HG02943 (cell line): Measurements from ENCODE around the gene PHACTR2.

Experiments used
- ATAC-seq: cut with Tn5 transposase; IDR thresholded peaks from one replicate; pipeline ENCODE4 v1.9.1; 2021; ENCODE audit warnings: mild to moderate bottlenecking, low read depth, moderate library complexity; ENCODE audit not compliant: unreplicated experiment

PHACTR2 gene

GRCh38 chr6:143674483-143675381, 3.0 kb upstream of the PHACTR2 start:
- ATAC-seq, result no peak

DNA sequence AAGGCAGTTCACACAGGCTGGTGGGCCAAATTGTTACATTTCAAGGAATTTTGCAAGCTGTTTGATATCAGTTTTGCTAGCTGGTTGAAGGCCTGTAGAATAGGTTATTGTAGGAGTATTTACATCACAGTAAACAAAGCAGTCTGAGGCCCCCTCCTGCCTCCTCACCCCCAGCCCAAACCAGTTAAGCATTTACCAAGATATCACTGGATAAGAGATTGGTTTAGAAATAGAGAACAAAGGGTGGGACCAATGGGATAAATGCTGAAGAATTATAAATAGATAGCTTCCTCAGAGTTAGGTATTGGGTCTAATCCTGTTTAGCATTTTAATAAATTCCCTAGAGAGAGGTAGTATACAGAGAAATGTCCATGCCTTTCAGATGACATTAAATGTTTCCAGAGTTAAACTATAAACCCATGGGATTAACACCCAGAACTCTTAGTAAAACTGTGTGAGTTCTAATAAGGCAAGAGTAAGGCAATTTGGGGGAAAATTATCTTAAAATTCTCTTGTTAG, 2.3 kb upstream of the PHACTR2 start:
- no peak for ATAC-seq

GRCh38 chr6:143675946-143676345, 1.8 kb upstream of the PHACTR2 start:
- ATAC-seq, result no peak

GRCh38 chr6:143676437-143677045, 1.2 kb upstream of the PHACTR2 start:
- ATAC-seq, result no peak

DNA sequence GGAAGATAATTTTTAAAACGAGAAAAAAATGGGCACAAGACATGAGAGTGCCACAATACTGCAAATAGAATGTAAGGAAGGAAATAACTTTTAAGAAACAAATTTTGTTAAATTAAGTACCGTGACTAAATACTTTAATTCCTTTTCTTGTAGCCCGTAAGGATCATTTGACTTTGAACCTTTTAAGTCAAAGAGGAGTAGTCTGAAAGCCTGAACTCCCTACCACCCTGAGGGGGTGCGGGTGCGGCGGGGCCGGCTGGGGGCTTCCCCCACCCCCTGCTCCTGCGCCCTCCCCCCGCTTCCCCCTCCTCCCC, 231 bp upstream of the PHACTR2 start:
- ATAC-seq, result no peak

- ATAC-seq, result no peak
These were observed 1.3 kb downstream of the PHACTR2 start for GRCh38 chr6:143679041-143679440.

DNA sequence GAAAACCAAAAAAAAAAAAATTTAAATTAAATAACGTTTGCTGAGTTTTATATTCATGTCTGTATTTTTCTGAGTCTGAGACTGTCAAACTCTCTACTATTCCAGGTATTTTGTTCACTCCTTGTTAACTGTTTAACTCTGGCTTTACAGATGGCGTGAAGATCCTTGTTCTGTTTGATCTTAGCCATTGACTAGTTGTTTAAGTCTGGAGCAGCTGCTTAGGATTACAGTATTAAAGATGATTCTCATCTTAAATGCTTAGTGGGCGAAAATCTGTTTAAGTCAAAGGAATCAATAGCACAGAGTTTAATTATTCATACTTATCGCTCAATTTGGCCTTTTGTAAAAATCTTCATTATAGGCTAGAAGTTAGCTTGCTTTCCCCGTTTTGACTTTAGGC, 2.4 kb downstream of the PHACTR2 start:
- ATAC-seq, result no peak

- ATAC-seq, result no peak
These were observed 5.0 kb downstream of the PHACTR2 start for GRCh38 chr6:143682805-143683204.

DNA sequence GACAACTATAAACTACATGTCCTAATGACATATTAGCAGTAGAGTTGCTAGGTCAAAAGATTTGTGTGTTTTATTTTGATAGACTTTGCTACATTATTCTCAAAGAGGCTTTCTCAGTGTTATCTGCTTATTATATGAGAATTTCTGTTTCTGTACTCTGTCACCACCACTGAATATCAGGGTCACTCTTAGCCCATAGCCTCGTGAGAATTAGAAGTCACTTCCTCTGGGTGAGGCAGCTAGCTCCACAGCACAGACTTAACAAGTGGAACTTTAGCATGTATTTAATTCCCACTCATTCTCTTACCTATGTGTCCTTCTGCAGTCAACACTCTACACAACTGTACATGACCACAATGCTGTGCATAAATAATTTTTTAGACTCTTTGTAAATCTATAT, 6.7 kb downstream of the PHACTR2 start:
- ATAC-seq, result no peak

DNA sequence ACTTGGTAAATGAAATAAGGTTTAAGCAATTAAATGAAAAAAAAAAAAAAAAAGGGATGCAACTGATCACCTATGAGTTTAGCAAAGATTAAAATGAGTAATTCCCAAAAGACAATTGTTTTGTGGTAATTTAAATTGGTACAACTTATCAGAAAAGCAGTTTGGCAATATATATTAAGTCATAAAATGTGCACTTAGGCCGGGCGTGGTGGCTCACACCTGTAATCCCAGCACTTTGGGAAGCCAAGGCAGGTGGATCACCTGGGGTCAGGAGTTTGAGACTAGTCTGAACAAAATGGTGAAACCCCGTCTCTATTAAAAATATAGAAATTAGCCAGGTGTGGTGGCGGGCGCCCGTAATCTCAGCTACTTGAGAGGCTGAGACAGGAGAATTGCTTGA, 7.9 kb downstream of the PHACTR2 start:
- no peak for ATAC-seq

GRCh38 chr6:143687591-143687990, 9.8 kb downstream of the PHACTR2 start:
- no peak for ATAC-seq

DNA sequence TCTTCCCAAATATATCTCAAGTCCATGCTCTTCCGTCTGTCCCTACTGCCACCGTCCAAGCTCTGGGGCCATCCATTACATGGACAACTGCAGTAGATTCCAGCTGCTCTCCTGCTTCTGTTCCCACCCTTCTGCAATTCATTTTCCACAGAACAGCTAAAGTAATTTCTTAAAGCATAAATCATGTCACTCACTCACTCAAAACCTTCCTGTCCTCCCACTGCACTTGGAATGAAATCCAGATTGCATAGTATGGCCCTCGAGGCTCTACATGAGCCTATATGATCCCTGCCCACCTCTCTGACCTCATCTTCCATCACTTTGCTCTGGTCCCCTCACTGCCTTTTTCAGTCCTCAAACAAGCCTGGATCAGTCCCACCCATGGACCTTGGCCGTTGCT, 10.9 kb downstream of the PHACTR2 start:
- ATAC-seq, result no peak

GRCh38 chr6:143689852-143690251, 12.1 kb downstream of the PHACTR2 start:
- ATAC-seq, result no peak

DNA sequence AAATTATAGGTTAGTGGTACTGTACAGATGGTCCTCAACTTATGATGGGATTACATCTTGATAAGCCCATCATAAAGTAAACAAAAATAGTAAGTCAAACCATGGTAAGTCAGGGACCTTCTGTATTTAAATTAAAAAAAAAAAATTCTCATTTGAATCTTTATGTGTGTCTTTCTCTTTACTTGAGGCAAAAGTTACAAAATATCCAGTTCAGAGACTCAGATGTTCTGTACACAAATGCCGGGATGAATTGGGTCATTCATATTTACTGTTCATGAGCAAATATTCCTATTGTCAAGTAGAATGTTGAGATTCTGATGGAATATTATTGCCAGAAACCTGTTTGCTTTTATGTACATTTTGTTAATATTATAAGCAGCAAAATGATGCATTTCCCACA, 13.4 kb downstream of the PHACTR2 start:
- no peak for ATAC-seq

GRCh38 chr6:143691900-143692636, 14.3 kb downstream of the PHACTR2 start:
- no peak for ATAC-seq

- ATAC-seq, result no peak
These were observed 14.9 kb downstream of the PHACTR2 start for GRCh38 chr6:143692696-143693095.

DNA sequence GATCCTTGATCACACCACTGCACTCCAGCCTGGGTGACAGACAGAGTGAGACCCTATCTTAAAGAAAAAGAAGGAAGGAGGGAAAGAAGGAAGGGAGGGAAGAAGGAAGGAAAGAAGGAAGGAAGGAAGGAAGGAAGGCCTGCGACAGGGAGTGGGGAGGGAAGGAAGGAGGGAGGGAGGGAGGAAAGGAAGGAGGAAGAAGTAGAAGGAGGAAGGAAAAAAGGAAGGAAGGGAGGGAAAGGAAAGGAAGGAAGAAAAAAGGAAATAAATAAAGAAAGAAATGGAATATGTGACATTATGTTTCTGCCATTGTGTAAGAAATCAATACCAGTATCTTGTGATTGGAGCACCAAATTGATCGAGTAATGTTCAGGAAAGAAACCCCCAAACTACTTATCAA, 16.2 kb downstream of the PHACTR2 start:
- ATAC-seq, result no peak

GRCh38 chr6:143694560-143694959, 16.8 kb downstream of the PHACTR2 start:
- ATAC-seq, result no peak

- ATAC-seq, result no peak
These were observed 17.6 kb downstream of the PHACTR2 start for GRCh38 chr6:143695130-143695968.

DNA sequence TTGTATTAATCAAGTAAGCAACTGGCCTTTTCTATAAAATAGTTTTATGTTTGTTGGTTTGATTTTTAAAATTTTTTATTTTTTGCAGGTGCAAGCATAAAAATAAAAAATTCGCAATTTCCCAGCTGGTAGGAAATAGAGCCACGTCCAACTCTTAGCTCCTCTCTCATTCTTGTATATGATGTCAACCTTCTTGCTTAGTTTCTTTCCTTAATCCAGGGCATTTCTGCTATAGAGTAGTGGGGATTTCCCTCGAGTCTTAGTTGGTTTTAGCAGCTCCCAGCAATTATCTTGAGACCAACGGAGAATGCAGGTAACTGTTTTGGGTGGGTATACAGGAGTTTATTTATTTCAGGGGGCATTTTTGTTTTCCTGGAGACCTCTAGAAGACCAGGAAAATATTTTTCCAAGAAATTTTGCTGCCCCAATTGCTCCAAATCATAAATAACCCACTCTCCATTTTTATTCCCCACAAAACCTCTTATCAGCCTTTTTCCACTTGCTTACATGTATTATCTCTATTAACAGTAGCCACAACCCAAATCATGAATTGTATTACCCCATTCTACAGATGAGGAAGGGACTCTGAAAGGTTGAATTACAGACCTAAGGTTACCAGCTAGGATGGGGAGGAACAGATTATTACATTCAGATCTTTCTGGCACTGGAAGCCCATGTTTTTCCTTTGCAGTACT, 18.4 kb downstream of the PHACTR2 start:
- no peak for ATAC-seq
